GM12874 (cell line): Measurements from ENCODE around the gene COPG2.

ENCODE experiments used
- TF ChIP-seq, protein P1 (sequence below): IDR thresholded peaks from 2 replicates; pipeline ENCODE4 v1.5.1; 2011; ENCODE audit warnings: low read depth, mild to moderate bottlenecking, control low read depth, low read length, moderate library complexity; ENCODE audit not compliant: insufficient read depth

Gene COPG2

DNA sequence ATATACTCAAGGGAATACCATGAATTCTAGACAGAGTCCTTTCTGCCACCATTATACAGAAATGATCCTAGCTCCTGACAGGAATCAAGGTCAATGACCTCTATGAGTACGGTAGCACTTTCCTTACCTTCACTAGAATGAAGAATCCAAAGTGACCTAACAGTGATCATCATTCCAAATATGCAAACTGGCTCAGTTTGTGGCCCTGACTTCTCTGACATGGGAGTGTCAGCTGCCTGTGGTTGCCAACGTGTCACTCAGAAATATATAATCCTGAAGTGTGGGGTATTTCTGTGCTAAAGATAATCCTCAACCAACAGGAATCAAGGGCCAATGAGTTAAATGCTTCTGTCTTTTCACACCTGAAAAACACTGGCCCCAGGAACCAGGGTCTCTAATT lies 45.7 kb downstream of the COPG2 start:
- TF ChIP-seq, protein P1, sequence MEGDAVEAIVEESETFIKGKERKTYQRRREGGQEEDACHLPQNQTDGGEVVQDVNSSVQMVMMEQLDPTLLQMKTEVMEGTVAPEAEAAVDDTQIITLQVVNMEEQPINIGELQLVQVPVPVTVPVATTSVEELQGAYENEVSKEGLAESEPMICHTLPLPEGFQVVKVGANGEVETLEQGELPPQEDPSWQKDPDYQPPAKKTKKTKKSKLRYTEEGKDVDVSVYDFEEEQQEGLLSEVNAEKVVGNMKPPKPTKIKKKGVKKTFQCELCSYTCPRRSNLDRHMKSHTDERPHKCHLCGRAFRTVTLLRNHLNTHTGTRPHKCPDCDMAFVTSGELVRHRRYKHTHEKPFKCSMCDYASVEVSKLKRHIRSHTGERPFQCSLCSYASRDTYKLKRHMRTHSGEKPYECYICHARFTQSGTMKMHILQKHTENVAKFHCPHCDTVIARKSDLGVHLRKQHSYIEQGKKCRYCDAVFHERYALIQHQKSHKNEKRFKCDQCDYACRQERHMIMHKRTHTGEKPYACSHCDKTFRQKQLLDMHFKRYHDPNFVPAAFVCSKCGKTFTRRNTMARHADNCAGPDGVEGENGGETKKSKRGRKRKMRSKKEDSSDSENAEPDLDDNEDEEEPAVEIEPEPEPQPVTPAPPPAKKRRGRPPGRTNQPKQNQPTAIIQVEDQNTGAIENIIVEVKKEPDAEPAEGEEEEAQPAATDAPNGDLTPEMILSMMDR: no peak

DNA sequence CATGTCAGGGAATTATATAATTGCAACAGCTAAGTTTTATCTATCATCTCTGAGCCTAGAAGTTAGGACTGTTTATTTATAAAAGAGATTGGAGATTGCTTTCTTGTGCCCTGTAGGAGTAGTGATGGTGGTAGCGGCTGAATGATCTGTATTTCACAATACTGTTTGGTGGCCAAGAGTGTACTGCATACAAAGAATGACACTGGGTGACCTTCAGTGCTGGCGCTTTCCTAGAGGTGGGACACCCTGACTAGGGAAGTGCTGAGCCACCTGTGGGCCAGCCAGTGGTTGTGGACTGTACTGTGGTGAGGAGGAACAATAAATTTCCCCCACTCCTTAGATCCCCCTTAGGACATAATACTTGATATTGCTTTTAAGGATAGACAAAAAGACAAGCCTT lies 53.0 kb downstream of the COPG2 start:
- TF ChIP-seq, protein P1: no peak

DNA sequence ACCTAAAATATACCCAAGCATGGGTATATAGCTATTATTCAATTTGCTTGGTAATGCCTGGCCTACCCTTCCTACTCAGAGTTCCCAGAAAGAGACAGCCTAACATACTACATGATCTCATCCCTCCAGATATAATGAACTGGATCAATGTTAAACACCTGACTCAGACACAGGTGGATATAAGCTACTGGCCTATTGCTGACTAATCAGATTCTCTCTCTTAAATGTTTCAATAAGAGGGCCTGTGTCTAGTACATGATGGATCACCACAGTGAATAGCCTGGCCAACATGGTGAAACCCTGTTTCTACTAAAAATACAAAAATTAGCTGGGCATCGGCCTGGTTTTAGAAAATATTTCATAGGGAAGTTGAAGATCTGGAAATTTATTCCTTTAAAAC lies 54.1 kb downstream of the COPG2 start:
- TF ChIP-seq, protein P1: no peak

DNA sequence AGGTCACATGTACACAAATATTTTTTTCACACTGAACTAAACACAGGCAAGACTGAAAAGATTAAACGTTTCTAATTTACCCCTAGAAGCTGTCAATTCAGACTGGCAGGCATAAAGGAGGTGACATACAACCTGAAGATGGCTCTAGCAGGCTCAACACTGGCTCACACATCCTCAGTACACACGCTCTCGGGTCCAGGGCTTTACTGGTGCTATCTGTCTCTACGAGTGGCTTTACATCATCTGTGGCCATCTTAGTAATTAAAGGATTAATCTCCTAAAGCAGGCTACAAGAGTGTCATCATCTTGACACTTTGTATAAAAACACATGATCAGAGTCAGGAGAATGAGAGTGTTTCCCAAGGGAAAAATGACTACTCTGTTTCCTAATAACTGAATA lies 57.3 kb downstream of the COPG2 start:
- TF ChIP-seq, protein P1: no peak

DNA sequence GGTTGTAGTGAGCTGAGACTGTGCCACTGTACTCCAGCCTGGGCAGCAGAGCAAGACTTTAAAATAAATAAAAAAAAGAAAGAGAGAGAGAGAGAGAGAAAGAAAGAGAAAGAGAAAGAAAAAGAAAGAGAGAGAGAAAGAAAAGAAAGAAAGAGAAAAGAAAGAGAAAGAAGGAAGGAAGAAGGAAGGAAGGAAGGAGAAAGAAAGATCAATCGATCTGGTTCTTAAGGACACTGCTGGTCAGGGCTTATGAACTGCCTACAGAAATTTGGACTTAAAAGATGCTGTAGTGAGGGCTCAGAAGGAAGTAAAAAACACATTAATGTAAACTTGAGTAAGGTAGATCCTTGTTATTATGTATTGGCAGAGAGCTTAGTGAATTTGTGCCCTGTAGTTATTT lies 62.4 kb downstream of the COPG2 start:
- TF ChIP-seq, protein P1: no peak

DNA sequence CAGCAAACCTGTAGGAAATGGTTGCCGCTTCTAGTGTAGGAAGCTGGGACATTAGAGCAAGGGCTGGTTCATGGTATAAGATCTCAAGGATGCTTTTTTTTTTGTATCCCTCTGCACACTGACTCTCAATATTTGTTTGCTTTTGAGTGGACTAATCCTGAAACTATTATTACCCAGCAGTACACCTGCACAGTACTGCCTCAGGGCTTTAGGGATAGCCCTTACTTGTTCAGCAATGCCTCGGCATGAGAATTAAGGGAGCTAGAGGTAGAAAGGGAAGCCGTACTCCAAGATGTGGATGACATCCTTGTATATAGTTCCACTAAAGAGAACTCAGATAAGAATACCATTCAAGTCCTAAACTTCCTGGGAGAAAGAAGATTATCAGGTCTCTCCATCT lies 70.5 kb downstream of the COPG2 start:
- TF ChIP-seq, protein P1: no peak

DNA sequence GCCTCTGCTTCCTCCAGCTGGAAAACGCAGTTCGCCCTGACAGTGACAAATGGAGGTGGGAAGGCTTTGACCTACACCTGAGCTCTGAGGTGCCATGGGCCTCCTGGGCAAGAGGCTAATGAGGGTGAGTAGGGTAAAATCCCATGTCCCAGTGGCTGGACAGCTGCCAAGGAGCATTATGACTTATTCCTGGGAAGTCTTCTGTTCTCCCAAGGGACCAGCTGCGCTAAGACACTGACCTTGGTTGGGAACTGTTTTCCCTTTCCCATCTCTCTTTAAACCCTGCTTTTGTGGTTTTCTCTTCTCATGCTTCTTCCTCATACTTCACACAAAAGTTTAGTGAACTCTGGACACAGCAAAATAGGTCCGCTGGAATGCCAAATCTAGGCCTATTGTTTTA lies 72.6 kb downstream of the COPG2 start:
- TF ChIP-seq, protein P1: no peak

DNA sequence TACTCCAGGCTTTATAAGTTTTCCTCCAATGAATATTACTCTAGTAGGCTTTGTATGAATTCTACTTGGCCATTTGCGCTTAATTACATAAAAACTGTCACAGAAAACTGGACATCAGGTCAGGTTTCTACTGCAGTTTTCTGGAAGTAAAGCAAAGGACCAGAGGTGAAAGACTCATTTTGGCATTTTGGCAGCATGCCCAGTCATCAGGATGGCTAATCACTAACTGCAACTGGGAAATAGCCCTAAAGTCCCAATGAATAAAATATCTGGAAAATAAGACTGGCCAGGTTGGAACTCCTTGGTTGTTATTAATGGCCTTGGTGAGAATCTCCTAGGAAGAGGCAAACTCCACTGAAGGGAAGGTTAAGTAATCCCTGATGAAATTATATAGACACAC lies 75.5 kb downstream of the COPG2 start:
- TF ChIP-seq, protein P1: no peak
